ENCODE results near the gene NFATC1. TPM values are rescaled to one million over a fixed set of nuclear protein-coding genes. Genes with fewer than 3 reads are reported as not detected.
A peak's percentile ranks its signal among the peaks of the same experiment; 100 is the strongest.

The NFATC1 gene
- total RNA-seq, 4 donors from 2014 or later: 13.1 to 21.3 (median 16.2) TPM

GRCh38 chr18:79418642-79419041 is 22.9 kb downstream of the NFATC1 start:
- 72% methylated on average over 6 of the region's 11 CpGs; no CpG with 5 or more reads in 1 of the 2 donors for WGBS, 2 donors (ENCODE audit: low coverage in 1 of 2)
- H3K9me3 ChIP-seq: no peaks in the 10 kb centered on the region
- TF ChIP-seq POLR2AphosphoS5 (IDR thresholded peaks at IDR 0.05) (no peak), POLR2A (IDR thresholded peaks at IDR 0.05) (no peak), EP300 (IDR thresholded peaks at IDR 0.05) (no peak)
- TF ChIP-seq, protein P1, sequence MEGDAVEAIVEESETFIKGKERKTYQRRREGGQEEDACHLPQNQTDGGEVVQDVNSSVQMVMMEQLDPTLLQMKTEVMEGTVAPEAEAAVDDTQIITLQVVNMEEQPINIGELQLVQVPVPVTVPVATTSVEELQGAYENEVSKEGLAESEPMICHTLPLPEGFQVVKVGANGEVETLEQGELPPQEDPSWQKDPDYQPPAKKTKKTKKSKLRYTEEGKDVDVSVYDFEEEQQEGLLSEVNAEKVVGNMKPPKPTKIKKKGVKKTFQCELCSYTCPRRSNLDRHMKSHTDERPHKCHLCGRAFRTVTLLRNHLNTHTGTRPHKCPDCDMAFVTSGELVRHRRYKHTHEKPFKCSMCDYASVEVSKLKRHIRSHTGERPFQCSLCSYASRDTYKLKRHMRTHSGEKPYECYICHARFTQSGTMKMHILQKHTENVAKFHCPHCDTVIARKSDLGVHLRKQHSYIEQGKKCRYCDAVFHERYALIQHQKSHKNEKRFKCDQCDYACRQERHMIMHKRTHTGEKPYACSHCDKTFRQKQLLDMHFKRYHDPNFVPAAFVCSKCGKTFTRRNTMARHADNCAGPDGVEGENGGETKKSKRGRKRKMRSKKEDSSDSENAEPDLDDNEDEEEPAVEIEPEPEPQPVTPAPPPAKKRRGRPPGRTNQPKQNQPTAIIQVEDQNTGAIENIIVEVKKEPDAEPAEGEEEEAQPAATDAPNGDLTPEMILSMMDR (IDR thresholded peaks at IDR 0.05): no peak
- H3K27ac ChIP-seq: no peak overlapping the region
- H3K4me1 ChIP-seq: peaks cover 0 to 42% (median 14%) of the 10 kb centered on the region in 3 donors
- H3K36me3 ChIP-seq: peaks cover 0 to 43% of the 10 kb centered on the region in 2 donors
- no peak overlapping the region for H3K4me3 ChIP-seq
- no peaks in the 10 kb centered on the region for H3K27me3 ChIP-seq
- ATAC-seq: no peak

DNA sequence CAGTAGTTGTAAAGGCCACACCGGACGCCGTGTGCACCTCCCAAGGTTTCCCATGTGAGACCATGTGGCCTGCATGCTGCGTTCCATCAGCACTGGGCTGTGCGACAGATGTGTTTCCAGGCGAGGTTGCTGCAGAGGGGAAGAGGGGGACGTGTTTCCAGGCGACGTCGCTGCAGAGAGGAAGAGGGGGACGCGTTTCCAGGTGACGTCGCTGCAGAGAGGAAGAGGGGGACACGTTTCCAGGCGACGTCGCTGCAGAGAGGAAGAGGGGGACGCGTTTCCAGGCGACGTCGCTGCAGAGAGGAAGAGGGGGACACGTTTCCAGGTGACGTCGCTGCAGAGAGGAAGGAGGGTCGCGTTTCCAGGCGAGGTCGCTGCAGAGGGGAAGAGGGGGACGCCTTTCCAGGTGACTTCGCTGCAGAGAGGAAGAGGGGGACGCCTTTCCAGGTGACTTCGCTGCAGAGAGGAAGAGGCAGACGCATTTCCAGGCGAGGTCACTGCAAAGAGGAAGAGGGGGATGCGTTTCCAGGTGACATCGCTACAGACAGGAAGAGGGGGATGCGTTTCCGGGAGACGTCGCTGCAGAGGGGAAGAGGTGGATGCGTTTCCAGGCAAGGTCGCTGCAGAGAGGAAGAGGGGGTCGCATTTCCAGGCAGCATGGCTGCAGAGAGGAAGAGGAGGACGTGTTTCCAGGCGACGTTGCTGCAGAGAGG is 24.5 kb downstream of the NFATC1 start:
- 76 to 83% methylated on average over 35 to 45 of the region's 48 CpGs for WGBS, 2 donors (ENCODE audit: low coverage in 1 of 2)
- Histone ChIP-seq H3K36me3 (peaks cover 0 to 28% of the 10 kb centered on the region in 2 donors), H3K27ac (no peak overlapping the region), H3K4me1 (peaks cover 0 to 50% (median 21%) of the 10 kb centered on the region in 3 donors), H3K4me3 (no peak overlapping the region), H3K9me3 (no peaks in the 10 kb centered on the region), H3K27me3 (no peaks in the 10 kb centered on the region)
- no peak for ATAC-seq
- TF ChIP-seq, protein P1 (IDR thresholded peaks at IDR 0.05): no peak
- TF ChIP-seq EP300 (IDR thresholded peaks at IDR 0.05) (no peak), POLR2AphosphoS5 (IDR thresholded peaks at IDR 0.05) (no peak), POLR2A (IDR thresholded peaks at IDR 0.05) (no peak)

DNA sequence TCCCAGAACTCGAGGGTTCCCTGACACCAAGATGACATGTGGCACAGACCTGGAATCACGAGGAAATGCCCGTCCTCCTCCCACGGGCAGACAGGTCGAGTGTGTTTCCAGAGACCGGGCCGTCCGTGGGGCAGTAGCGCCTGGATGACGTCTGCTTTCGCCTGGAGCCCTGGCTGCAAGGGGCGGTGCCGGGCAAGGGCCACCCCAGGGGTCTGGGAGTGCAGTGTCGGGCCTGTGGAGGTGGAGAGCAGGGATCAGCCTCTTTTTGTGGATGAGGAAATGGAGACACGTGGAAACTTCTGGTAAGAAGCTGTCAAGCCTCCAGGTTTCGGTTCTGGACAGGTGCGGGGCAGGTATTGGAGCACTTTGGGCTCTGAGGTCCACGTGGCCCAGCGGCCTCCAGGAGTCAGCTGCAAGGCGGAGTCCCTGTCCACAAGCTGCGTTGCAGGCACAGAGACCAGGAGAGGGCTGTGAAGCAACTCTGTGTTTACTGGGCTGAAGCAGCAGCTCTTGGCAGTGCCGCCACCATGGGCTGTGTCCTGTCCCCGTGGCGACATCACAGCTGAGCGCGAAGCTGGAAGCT is 25.6 kb downstream of the NFATC1 start:
- peak; percentile 28 for ATAC-seq
- Histone ChIP-seq H3K4me3 (no peak overlapping the region), H3K27me3 (no peaks in the 10 kb centered on the region), H3K9me3 (no peaks in the 10 kb centered on the region), H3K36me3 (peaks cover 0 to 29% of the 10 kb centered on the region in 2 donors), H3K4me1 (peaks cover 0 to 55% (median 21%) of the 10 kb centered on the region in 3 donors), H3K27ac (no peak overlapping the region)
- 90% methylated on average over 4 of the region's 26 CpGs; no CpG with 5 or more reads in 1 of the 2 donors for WGBS, 2 donors (ENCODE audit: low coverage in 1 of 2)
- TF ChIP-seq POLR2A (IDR thresholded peaks at IDR 0.05) (no peak), EP300 (IDR thresholded peaks at IDR 0.05) (no peak), POLR2AphosphoS5 (IDR thresholded peaks at IDR 0.05) (no peak)
- TF ChIP-seq, protein P1 (IDR thresholded peaks at IDR 0.05): no peak

DNA sequence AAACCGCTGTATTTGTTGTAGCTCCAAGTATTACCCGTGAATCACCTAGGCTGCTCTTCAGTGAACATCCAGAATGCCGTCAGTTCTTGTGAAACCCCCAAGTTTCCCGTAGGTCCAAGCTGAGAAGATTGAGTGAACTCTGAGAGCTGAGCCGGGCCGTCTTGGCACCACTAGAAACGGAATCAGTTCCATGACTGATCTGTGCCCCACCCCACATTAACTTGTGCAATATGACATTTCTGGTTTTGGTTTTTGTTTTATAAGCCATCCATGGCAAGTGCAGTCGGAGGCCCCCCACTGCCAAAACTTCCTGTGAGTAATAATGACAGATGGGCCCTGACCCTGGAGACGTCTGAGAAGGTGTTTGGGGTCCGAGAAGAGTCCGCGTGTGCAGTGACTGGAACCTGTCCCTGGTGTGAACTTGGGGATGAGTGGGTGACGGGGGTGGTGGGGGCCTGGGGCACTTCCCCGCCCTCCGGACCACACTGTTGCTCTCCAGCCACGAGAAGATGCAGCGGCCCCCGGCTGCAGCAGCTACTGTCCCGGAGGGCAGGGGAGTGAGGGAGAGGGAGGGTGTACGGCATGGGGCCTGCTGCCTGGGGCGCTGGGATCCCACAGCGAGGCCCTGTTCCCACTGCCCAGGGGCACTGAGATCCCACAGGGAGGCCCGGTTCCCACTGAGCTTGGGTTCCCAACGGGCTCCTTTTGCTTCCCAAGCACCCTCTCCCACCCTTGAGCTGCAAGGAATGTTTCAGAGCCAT is 26.5 kb downstream of the NFATC1 start:
- Histone ChIP-seq H3K36me3 (peaks cover 0 to 29% of the 10 kb centered on the region in 2 donors), H3K9me3 (no peaks in the 10 kb centered on the region), H3K27ac (peak overlapping the region in 1 of 4 donors; percentile 47), H3K27me3 (no peaks in the 10 kb centered on the region), H3K4me1 (peaks cover 0 to 59% (median 21%) of the 10 kb centered on the region in 3 donors), H3K4me3 (no peak overlapping the region)
- TF ChIP-seq EP300 (IDR thresholded peaks at IDR 0.05): no peak
- no peak for TF ChIP-seq POLR2AphosphoS5 (IDR thresholded peaks at IDR 0.05)
- no peak for TF ChIP-seq POLR2A (IDR thresholded peaks at IDR 0.05)
- TF ChIP-seq, protein P1 (IDR thresholded peaks at IDR 0.05): no peak
- 82 to 89% methylated on average over 4 to 7 of the region's 24 CpGs for WGBS, 2 donors (ENCODE audit: low coverage in 1 of 2)
- ATAC-seq: peak; percentile 64
